Esophagus squamous epithelium (tissue), 5 donors: ENCODE measurements around the gene CPLANE2. TPM values are rescaled to one million over a fixed set of nuclear protein-coding genes. Genes with fewer than 3 reads are reported as not detected.
"Not testable (repeated sequence)": the region's sequence is repeated elsewhere in the genome, so short reads cannot be mapped to it uniquely, and the experiment has no call there.

ENCODE experiments used
- DNase-seq: peaks from one replicate; lab custom pipeline; 2025; lab: John Stamatoyannopoulos, UW
- H3K27ac ChIP-seq, 4 donors: fragments of 200-600 bp; sonication (generic); one replicate each; pipeline ENCODE4 v1.5.1; 2016 to 2019; ENCODE audit warnings: mild to moderate bottlenecking in 1 of 4
- H3K27me3 ChIP-seq, 4 donors: fragments of 200-600 bp; sonication (generic); 1 replicate in 3 of 4; 2 replicates in 1 of 4; pipeline versions ENCODE4 v1.5.1 to v1.6.0; 2017 to 2021; ENCODE audit warnings: antibody characterized with exemption in 1 of 4
- H3K36me3 ChIP-seq, 3 donors: fragments of 200-600 bp; sonication (generic); one replicate each; pipeline ENCODE4 v1.5.1; 2016 to 2019
- H3K4me1 ChIP-seq, 3 donors: fragments of 200-600 bp; sonication (generic); one replicate each; pipeline ENCODE4 v1.5.1; 2017 to 2019
- H3K4me3 ChIP-seq, 4 donors: fragments of 200-600 bp; sonication (generic); 1 replicate in 3 of 4; 2 replicates in 1 of 4; pipeline ENCODE4 v1.5.1; 2016 to 2019; ENCODE audit warnings: mild to moderate bottlenecking in 2 of 4, moderate library complexity in 1 of 4
- H3K9me3 ChIP-seq, 3 donors: fragments of 200-600 bp; sonication (generic); one replicate each; pipeline ENCODE4 v1.5.1; 2016 to 2019
- POLR2A ChIP-seq, 4 donors: fragments of 450-650 bp; IDR thresholded peaks; one replicate each; pipeline ENCODE4 v1.6.1; 2017; ENCODE audit warnings: antibody characterized with exemption in 4 of 4, mild to moderate bottlenecking in 4 of 4, moderate library complexity in 3 of 4
- WGBS, 2 donors: methylation state at CpG; one replicate each; pipeline ENCODE4 v1.1.5; 2018; 5-methylcytosine and 5-hydroxymethylcytosine counted together
- intact Hi-C: fragments of 100-400 bp; cut with DNase I; formaldehyde crosslinking; loops from one replicate; pipeline ENCODE4 v1.15.0; 2022
- total RNA-seq, 4 donors: library from RNA; depleted of rRNA; stranded (reverse); fragments of >200 nt; gene quantifications; one replicate each; pipeline ENCODE4 v1.1.0, GENCODE V29; 2016
- TF ChIP-seq, protein P1 (sequence below), 6 experiments: fragments of 450-650 bp in 4 of 6; fragments of 200-600 bp in 2 of 6; sonication (generic) in 2 of 6; IDR thresholded peaks; one replicate each; pipeline ENCODE4 v1.5.1; 2016 to 2019; ENCODE audit warnings: antibody characterized with exemption in 6 of 6, mild to moderate bottlenecking in 4 of 6, moderate library complexity in 4 of 6
- donor health status: DM: yes; HTN: yes; CAD: no.

CPLANE2 gene
- total RNA-seq, 4 donors from 2014 or later = 3.6 to 5.6 (median 3.9) TPM

GRCh38 chr1:16218674-16219071, 18.3 kb downstream of the CPLANE2 start:
- TF ChIP-seq, protein P1, sequence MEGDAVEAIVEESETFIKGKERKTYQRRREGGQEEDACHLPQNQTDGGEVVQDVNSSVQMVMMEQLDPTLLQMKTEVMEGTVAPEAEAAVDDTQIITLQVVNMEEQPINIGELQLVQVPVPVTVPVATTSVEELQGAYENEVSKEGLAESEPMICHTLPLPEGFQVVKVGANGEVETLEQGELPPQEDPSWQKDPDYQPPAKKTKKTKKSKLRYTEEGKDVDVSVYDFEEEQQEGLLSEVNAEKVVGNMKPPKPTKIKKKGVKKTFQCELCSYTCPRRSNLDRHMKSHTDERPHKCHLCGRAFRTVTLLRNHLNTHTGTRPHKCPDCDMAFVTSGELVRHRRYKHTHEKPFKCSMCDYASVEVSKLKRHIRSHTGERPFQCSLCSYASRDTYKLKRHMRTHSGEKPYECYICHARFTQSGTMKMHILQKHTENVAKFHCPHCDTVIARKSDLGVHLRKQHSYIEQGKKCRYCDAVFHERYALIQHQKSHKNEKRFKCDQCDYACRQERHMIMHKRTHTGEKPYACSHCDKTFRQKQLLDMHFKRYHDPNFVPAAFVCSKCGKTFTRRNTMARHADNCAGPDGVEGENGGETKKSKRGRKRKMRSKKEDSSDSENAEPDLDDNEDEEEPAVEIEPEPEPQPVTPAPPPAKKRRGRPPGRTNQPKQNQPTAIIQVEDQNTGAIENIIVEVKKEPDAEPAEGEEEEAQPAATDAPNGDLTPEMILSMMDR (IDR thresholded peaks at IDR 0.05) = no peak
- TF ChIP-seq POLR2A (IDR thresholded peaks at IDR 0.05) = no peak
- H3K36me3 ChIP-seq = no peaks in the 10 kb centered on the region
- 92 to 98% methylated on average over 6 of the region's 6 CpGs for WGBS, 2 donors
- DNase-seq = no peak
- intact Hi-C loops = no loop called here
- H3K4me1 ChIP-seq = peaks cover 13 to 40% (median 14%) of the 10 kb centered on the region in 3 donors
- H3K4me3 ChIP-seq = no peak overlapping the region
- no peaks in the 10 kb centered on the region for H3K27me3 ChIP-seq
- H3K9me3 ChIP-seq = no peaks in the 10 kb centered on the region
- peak overlapping the region in 3 of 4 donors; percentile 89 to 96 (median 95) for H3K27ac ChIP-seq

DNA sequence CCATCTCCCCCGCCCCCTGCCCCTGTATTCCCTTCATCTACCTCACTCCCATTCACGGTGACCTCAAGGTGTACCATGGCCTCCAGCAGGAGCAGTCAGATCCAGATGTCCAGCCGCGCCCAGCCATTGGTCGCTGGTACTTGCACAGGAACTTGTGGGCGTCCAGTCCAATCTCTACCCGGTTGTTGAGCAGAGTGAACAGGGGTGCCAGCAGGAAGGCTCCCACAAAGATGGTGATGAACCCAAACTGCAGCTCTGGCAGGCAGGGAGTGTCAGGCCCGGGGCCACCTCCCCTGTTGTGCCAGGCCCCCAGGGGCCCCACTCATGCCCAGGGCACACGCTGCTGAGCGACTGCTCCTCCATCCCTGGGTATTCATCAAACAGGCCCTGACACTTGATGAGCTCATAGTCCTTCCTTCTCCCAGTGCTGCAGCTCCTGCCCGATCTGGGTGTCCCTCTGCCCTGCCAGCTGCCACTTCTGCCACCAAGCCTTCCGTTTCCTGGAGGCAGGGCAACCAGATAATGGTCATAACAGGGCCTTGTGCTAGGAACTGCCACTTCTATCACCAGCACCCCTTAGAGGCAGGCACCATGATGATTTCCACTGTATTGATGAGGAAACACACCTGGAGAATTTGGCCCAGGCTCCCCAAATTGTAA, 18.8 kb downstream of the CPLANE2 start:
- Histone ChIP-seq H3K36me3 (no peaks in the 10 kb centered on the region), H3K9me3 (no peaks in the 10 kb centered on the region), H3K27me3 (no peaks in the 10 kb centered on the region), H3K27ac (peak overlapping the region; percentile 82 to 96 (median 92)), H3K4me1 (peaks cover 14 to 45% (median 14%) of the 10 kb centered on the region in 3 donors), H3K4me3 (peak overlapping the region in 3 of 4 donors; percentile 57 to 71 (median 58))
- TF ChIP-seq, protein P1 (IDR thresholded peaks at IDR 0.05) = no peak
- TF ChIP-seq POLR2A (IDR thresholded peaks at IDR 0.05) = no peak
- intact Hi-C loops = no loop called here
- no peak for DNase-seq
- 55 to 77% methylated on average over 6 to 8 of the region's 12 CpGs for WGBS, 2 donors

DNA sequence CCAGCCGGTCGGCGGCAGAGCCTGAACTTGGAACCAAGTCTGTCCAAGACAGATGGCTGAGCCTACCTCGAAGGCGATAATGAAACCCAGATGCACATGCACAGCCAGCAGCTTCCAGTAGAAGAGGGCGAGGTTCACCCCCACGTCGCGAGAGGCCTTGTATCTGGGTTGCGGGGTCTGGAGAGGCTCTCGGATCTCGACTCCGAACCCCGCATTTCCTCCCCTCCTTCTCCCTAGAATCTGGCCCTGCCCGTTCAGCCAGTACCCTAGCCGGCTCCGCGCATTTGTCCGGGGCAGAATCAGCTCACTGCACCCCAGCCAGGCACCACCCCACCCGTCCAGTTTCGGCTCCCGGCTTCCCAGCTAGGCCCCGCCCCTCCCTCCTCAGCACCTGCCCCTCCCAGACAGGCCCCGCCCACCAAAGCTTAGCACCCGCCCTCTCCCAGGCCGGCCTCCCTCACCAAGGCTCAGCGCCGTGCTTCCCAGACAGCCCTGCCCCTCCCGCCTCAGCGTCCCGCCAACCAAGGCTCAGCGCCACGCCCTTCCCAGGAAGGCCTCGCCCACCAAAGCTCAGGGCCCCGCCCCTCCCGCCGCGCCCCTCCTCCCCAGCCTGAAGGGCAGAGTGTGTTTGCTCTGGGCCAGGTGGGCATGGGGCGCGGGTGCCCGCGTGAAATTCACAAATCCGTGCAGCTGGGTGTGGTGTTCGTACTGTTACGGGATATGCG, 19.8 kb downstream of the CPLANE2 start:
- H3K4me1 ChIP-seq = peaks cover 14 to 54% (median 22%) of the 10 kb centered on the region in 3 donors
- no peaks in the 10 kb centered on the region for H3K27me3 ChIP-seq
- H3K27ac ChIP-seq = peak overlapping the region; percentile 82 to 96 (median 92)
- no peaks in the 10 kb centered on the region for H3K9me3 ChIP-seq
- peak overlapping the region; percentile 31 to 71 (median 58) for H3K4me3 ChIP-seq
- TF ChIP-seq, protein P1 (IDR thresholded peaks at IDR 0.05) = no peak
- peak in 2 of 4 donors; percentile 61 to 79 for TF ChIP-seq POLR2A (IDR thresholded peaks at IDR 0.05)
- intact Hi-C loops = no loop called here
- WGBS, 2 donors = 2% methylated on average over 14 to 25 of the region's 46 CpGs
- DNase-seq = peak; percentile 86
- H3K36me3 ChIP-seq = no peaks in the 10 kb centered on the region

- 22 to 29% methylated on average over 11 to 25 of the region's 33 CpGs for WGBS, 2 donors
- Histone ChIP-seq H3K36me3 (no peaks in the 10 kb centered on the region), H3K4me3 (peak overlapping the region; percentile 31 to 71 (median 58)), H3K9me3 (no peaks in the 10 kb centered on the region), H3K4me1 (peaks cover 17 to 65% (median 32%) of the 10 kb centered on the region in 3 donors), H3K27ac (peak overlapping the region; percentile 79 to 96 (median 92)), H3K27me3 (no peaks in the 10 kb centered on the region)
- intact Hi-C loops = no loop called here
- DNase-seq = peak; percentile 28
- TF ChIP-seq POLR2A (IDR thresholded peaks at IDR 0.05) = peak in 2 of 4 donors; percentile 55 to 59
- TF ChIP-seq, protein P1 (IDR thresholded peaks at IDR 0.05) = no peak
Measured at GRCh38 chr1:16215882-16216753, 20.9 kb downstream of the CPLANE2 start.

DNA sequence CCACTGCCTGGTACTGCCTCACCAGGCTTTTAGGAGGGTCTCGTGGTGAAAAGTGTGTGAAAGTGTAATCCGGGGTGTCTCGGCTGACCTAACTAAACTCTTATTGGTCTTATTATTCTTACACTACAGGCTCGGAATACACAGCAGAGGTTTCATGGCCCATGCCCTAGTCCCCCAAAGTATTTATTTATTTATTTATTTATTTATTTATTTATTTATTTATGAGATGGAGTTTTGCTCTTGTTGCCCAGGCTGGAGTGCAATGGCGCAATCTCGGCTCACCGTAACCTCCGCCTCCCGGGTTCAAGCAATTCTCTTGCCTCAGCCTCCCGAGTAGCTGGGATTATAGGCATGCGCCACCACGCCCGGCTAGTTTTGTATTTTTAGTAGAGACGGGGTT, 21.7 kb downstream of the CPLANE2 start:
- H3K27ac ChIP-seq, intact Hi-C loops, H3K9me3 ChIP-seq, H3K27me3 ChIP-seq, H3K4me3 ChIP-seq, H3K36me3 ChIP-seq, DNase-seq: not testable (repeated sequence)
- whole genome bisulfite sequencing, 2 donors = 91 to 93% methylated on average over 12 to 14 of the region's 14 CpGs
- peaks cover 17 to 74% (median 39%) of the 10 kb centered on the region in 3 donors for H3K4me1 ChIP-seq

DNA sequence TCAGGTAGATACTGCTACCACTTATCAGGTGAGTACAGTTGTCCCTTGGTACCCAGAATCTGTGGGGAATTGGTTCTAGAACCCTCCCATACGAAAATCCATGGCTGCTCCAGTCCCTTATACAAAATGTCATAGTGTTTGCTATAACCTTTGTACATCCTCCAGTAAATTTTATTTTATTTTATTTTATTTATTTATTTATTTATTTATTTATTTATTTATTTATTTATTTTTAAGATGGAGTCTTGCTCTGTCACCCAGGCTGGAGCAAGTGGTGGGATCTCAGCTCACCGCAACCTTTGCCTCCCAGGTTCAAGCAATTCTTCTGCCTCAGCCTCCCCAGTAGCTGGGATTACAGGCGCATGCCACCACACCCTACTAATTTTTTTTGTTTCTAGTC, 23.4 kb downstream of the CPLANE2 start:
- DNase-seq, H3K9me3 ChIP-seq, H3K36me3 ChIP-seq, intact Hi-C loops, H3K27me3 ChIP-seq, H3K4me3 ChIP-seq: not testable (repeated sequence)
- peaks cover 28 to 91% (median 43%) of the 10 kb centered on the region in 3 donors for H3K4me1 ChIP-seq
- peak overlapping the region in 2 of 4 donors; percentile 72 to 74 for H3K27ac ChIP-seq
- WGBS, 2 donors = 95 to 96% methylated on average over 3 of the region's 3 CpGs
